H9 (cell line): Measurements from ENCODE around the gene KCNG2. TPM values are rescaled to one million over a fixed set of nuclear protein-coding genes. Genes with fewer than 3 reads are reported as not detected.

Experiments used
- DNase-seq: peaks from one replicate; pipeline ENCODE4 v3.0.0-alpha.2; 2017
- H2AFZ ChIP-seq: one replicate; pipeline ENCODE4 v1.6.1; 2013; ENCODE audit warnings: mild to moderate bottlenecking, low read length, control low read depth, moderate library complexity
- H2AK5ac ChIP-seq: 2 replicates; pipeline ENCODE4 v1.6.1; 2013; ENCODE audit warnings: low read length, control low read depth, mixed read lengths; ENCODE audit not compliant: insufficient read length
- H2BK120ac ChIP-seq: one replicate; pipeline ENCODE4 v1.6.1; 2013; ENCODE audit warnings: low read depth, mild to moderate bottlenecking, low read length, control low read depth, inconsistent platforms; ENCODE audit not compliant: poor library complexity, severe bottlenecking
- H2BK12ac ChIP-seq: 2 replicates; pipeline ENCODE4 v1.6.1; 2013; ENCODE audit warnings: low read length, control low read depth, mixed read lengths, low read depth; ENCODE audit not compliant: insufficient read length
- H2BK15ac ChIP-seq: 2 replicates; pipeline ENCODE4 v1.6.1; 2013; ENCODE audit warnings: low read depth, low read length, control low read depth
- H2BK20ac ChIP-seq: one replicate; pipeline ENCODE4 v1.6.1; 2013; ENCODE audit warnings: low read depth, mild to moderate bottlenecking, low read length, control low read depth, inconsistent platforms; ENCODE audit not compliant: poor library complexity, severe bottlenecking
- H2BK5ac ChIP-seq: 2 replicates; pipeline ENCODE4 v1.6.1; 2013; ENCODE audit warnings: low read length, control low read depth, mixed read lengths; ENCODE audit not compliant: insufficient read length
- H3K14ac ChIP-seq: 2 replicates; pipeline ENCODE4 v1.6.1; 2013; ENCODE audit warnings: low read length, control low read depth; ENCODE audit not compliant: insufficient read depth
- H3K18ac ChIP-seq: 2 replicates; pipeline ENCODE4 v1.6.1; 2013; ENCODE audit warnings: low read depth, mild to moderate bottlenecking, mixed read lengths, low read length, control low read depth; ENCODE audit not compliant: insufficient read length
- H3K23ac ChIP-seq: 2 replicates; pipeline ENCODE4 v1.6.1; 2013; ENCODE audit warnings: low read length, control low read depth, mixed read lengths, low read depth; ENCODE audit not compliant: insufficient read length
- H3K23me2 ChIP-seq: 2 replicates; pipeline ENCODE4 v1.6.1; 2013; ENCODE audit warnings: low read depth, mild to moderate bottlenecking, mixed read lengths, low read length, control low read depth; ENCODE audit not compliant: insufficient read length, poor library complexity, severe bottlenecking
- H3K27ac ChIP-seq: 2 replicates; pipeline ENCODE4 v1.5.1; 2013; ENCODE audit warnings: low read length, control low read depth, mixed read lengths, low read depth; ENCODE audit not compliant: insufficient read length
- H3K27me3 ChIP-seq: 2 replicates; pipeline ENCODE4 v1.6.1; 2013; ENCODE audit warnings: low read length, control low read depth, inconsistent platforms; ENCODE audit not compliant: insufficient read depth
- H3K4ac ChIP-seq: 2 replicates; pipeline ENCODE4 v1.6.1; 2013; ENCODE audit warnings: low read depth, mild to moderate bottlenecking, control low read depth, inconsistent platforms, low read length, moderate library complexity
- H3K4me1 ChIP-seq: 2 replicates; pipeline ENCODE4 v1.6.1; 2013; ENCODE audit warnings: low read length, control low read depth, inconsistent platforms; ENCODE audit not compliant: insufficient read depth
- H3K4me2 ChIP-seq: 2 replicates; pipeline ENCODE4 v1.6.1; 2013; ENCODE audit warnings: low read length, control low read depth, mixed read lengths; ENCODE audit not compliant: insufficient read length, insufficient read depth
- H3K56ac ChIP-seq: 2 replicates; pipeline ENCODE4 v1.6.1; 2013; ENCODE audit warnings: low read depth, mild to moderate bottlenecking, mixed read lengths, low read length, control low read depth; ENCODE audit not compliant: insufficient read length
- H3K79me1 ChIP-seq: 2 replicates; pipeline ENCODE4 v1.6.1; 2013; ENCODE audit warnings: low read depth, mild to moderate bottlenecking, moderate library complexity, low read length, control low read depth, inconsistent platforms; ENCODE audit not compliant: insufficient read depth, poor library complexity, severe bottlenecking
- H3K79me2 ChIP-seq: 2 replicates; pipeline ENCODE4 v1.6.1; 2013; ENCODE audit warnings: low read length, control low read depth, inconsistent platforms; ENCODE audit not compliant: insufficient read depth
- H3K9ac ChIP-seq: 2 replicates; pipeline ENCODE4 v1.6.1; 2013; ENCODE audit warnings: low read length, control low read depth, mixed read lengths; ENCODE audit not compliant: insufficient read length; ENCODE audit errors: extremely low read depth
- H3K9me3 ChIP-seq: one replicate; pipeline ENCODE4 v1.6.1; 2013; ENCODE audit warnings: low read depth, low read length, inconsistent platforms; ENCODE audit not compliant: control insufficient read depth
- H3T11ph ChIP-seq: one replicate; pipeline ENCODE4 v1.6.1; 2013; ENCODE audit warnings: mild to moderate bottlenecking, low read length, control low read depth, inconsistent platforms
- H4K20me1 ChIP-seq: one replicate; pipeline ENCODE4 v1.6.1; 2013; ENCODE audit not compliant: control insufficient read depth, insufficient read length, insufficient read depth
- H4K5ac ChIP-seq: 2 replicates; pipeline ENCODE4 v1.6.1; 2013; ENCODE audit warnings: low read depth, mild to moderate bottlenecking, mixed read lengths, low read length, control low read depth; ENCODE audit not compliant: insufficient read length
- H4K8ac ChIP-seq: replicated peaks from 2 replicates; pipeline ENCODE4 v1.6.1; 2013; ENCODE audit warnings: low read length, control low read depth, mixed read lengths, low read depth; ENCODE audit not compliant: insufficient read length
- H4K91ac ChIP-seq: 2 replicates; pipeline ENCODE4 v1.6.1; 2013; ENCODE audit warnings: low read depth, mild to moderate bottlenecking, moderate library complexity, mixed read lengths, low read length, control low read depth; ENCODE audit not compliant: insufficient read length
- H3K27ac Mint-ChIP-seq, 3 experiments: 2 replicates in 2 of 3; 3 replicates in 1 of 3; pipeline ENCODE4 v1.8.0; 2020 to 2021; ENCODE audit warnings: mixed read lengths in 3 of 3, mild to moderate bottlenecking in 1 of 3, moderate library complexity in 1 of 3
- H3K27me3 Mint-ChIP-seq: 2 replicates; pipeline ENCODE4 v1.8.0; 2021; ENCODE audit warnings: low read depth, mild to moderate bottlenecking, moderate library complexity, mixed read lengths
- H3K36me3 Mint-ChIP-seq, 3 experiments: 2 replicates in 2 of 3; 3 replicates in 1 of 3; pipeline ENCODE4 v1.8.0; 2020 to 2021; ENCODE audit warnings: low read depth in 3 of 3, mixed read lengths in 3 of 3; ENCODE audit not compliant: insufficient read depth in 1 of 3
- H3K4me1 Mint-ChIP-seq, 2 experiments: 2 replicates each; pipeline ENCODE4 v1.8.0; 2020; ENCODE audit warnings: mixed read lengths in 2 of 2
- H3K4me3 Mint-ChIP-seq, 2 experiments: 2 replicates in 1 of 2; 3 replicates in 1 of 2; pipeline ENCODE4 v1.8.0; 2020 to 2021; ENCODE audit warnings: mild to moderate bottlenecking in 2 of 2, mixed read lengths in 2 of 2, moderate library complexity in 1 of 2
- H3K9me3 Mint-ChIP-seq, 2 experiments: 2 replicates in 1 of 2; 3 replicates in 1 of 2; pipeline ENCODE4 v1.8.0; 2020; ENCODE audit warnings: mild to moderate bottlenecking in 2 of 2, mixed read lengths in 2 of 2, moderate library complexity in 1 of 2
- whole genome bisulfite sequencing: extraction: QIAGEN DNeasy Blood & Tissue Kit; methylation state at CpG from one replicate; pipeline ENCODE4 v1.1.7; 2013; ENCODE audit warnings: missing lambda C conversion rate, low lambda C conversion rate, mixed read lengths; ENCODE audit not compliant: insufficient read length; ENCODE audit errors: extremely low coverage; 5-methylcytosine and 5-hydroxymethylcytosine counted together
- total RNA-seq: library from RNA; stranded (reverse); gene quantifications from 2 replicates; pipeline ENCODE4 v1.2.1, GENCODE V29; 2021
- TF ChIP-seq, protein P1 (sequence below): fragments of 200-600 bp; sonication (generic); conservative IDR thresholded peaks from 3 replicates; pipeline ENCODE4 v1.8.0; 2021; ENCODE audit warnings: antibody characterized with exemption, mild to moderate bottlenecking

KCNG2 gene
- total RNA-seq, 1 experiment from 2014 or later, result 0.15 TPM

DNA sequence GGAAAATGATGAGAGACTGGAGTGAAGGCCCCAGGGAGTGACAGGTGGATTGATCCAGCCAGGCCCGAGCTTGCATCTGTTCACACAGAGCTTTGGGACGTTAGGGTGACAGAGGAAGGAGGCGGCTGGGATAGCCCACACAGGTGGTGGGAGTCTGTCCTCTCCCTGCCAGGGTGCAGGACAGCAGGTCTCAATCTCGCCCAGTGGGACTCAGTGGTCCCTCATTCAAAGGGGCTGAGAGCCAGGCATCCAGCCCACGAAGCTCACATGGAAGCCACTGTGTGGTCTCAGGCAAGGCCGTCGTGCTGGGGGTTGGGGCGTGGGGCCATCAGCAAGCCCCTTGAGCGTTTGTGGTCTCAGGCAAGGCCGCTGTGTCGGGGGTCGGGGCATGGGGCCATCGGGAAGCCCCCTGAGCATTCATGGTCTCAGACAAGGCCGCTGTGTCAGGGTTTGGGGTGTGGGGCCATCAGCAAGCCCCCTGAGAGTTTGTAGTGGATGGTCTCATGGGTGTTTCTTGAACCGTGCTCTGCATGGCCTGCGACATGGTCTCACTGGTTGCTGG, 8.3 kb downstream of the KCNG2 start:
- no peaks in the 10 kb centered on the region for H3K9me3 ChIP-seq
- H4K91ac ChIP-seq, result no peak overlapping the region
- H2BK120ac ChIP-seq, result no peak overlapping the region
- no peak overlapping the region for H3K4me2 ChIP-seq
- no peak overlapping the region for H3K9ac ChIP-seq
- H2BK5ac ChIP-seq, result no peak overlapping the region
- peaks cover 6% of the 10 kb centered on the region for H3K27me3 Mint-ChIP-seq
- no peaks in the 10 kb centered on the region for H3K23me2 ChIP-seq
- no peaks in the 10 kb centered on the region for H3K27me3 ChIP-seq
- no peaks in the 10 kb centered on the region for H4K20me1 ChIP-seq
- H3K9me3 Mint-ChIP-seq, result no peaks in the 10 kb centered on the region
- no peak overlapping the region for H3T11ph ChIP-seq
- no peak overlapping the region for H3K4me3 Mint-ChIP-seq
- no peaks in the 10 kb centered on the region for H3K79me2 ChIP-seq
- no peak overlapping the region for H2BK20ac ChIP-seq
- H3K4me1 Mint-ChIP-seq, result 0 out of 4 replicates have a peak, but pooled peaks cover 0 to 5% of the 10 kb centered on the region in 2 experiments
- H2BK15ac ChIP-seq, result no peak overlapping the region
- no peak overlapping the region for H2BK12ac ChIP-seq
- no peak overlapping the region for H3K14ac ChIP-seq
- no peak overlapping the region for H3K23ac ChIP-seq
- H3K4me1 ChIP-seq, result no peaks in the 10 kb centered on the region
- no peaks in the 10 kb centered on the region for H3K79me1 ChIP-seq
- no peak for DNase-seq
- no peak overlapping the region for H3K27ac Mint-ChIP-seq
- no peak overlapping the region for H2AFZ ChIP-seq
- H4K5ac ChIP-seq, result no peak overlapping the region
- no peak overlapping the region for H3K4ac ChIP-seq
- no peak overlapping the region for H3K18ac ChIP-seq
- H3K36me3 Mint-ChIP-seq, result no peaks in the 10 kb centered on the region
- no peak overlapping the region for H4K8ac ChIP-seq
- TF ChIP-seq, protein P1, sequence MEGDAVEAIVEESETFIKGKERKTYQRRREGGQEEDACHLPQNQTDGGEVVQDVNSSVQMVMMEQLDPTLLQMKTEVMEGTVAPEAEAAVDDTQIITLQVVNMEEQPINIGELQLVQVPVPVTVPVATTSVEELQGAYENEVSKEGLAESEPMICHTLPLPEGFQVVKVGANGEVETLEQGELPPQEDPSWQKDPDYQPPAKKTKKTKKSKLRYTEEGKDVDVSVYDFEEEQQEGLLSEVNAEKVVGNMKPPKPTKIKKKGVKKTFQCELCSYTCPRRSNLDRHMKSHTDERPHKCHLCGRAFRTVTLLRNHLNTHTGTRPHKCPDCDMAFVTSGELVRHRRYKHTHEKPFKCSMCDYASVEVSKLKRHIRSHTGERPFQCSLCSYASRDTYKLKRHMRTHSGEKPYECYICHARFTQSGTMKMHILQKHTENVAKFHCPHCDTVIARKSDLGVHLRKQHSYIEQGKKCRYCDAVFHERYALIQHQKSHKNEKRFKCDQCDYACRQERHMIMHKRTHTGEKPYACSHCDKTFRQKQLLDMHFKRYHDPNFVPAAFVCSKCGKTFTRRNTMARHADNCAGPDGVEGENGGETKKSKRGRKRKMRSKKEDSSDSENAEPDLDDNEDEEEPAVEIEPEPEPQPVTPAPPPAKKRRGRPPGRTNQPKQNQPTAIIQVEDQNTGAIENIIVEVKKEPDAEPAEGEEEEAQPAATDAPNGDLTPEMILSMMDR, result no peak
- no peak overlapping the region for H2AK5ac ChIP-seq
- no peak overlapping the region for H3K27ac ChIP-seq
- H3K56ac ChIP-seq, result no peak overlapping the region
- WGBS, result no CpG with 5 or more reads among the region's 16 CpGs
